ENCODE data around the gene DST.
A peak's percentile ranks its signal among the peaks of the same experiment; 100 is the strongest.
"Not testable (repeated sequence)": the region's sequence is repeated elsewhere in the genome, so short reads cannot be mapped to it uniquely, and the experiment has no call there.

DST gene

GRCh38 chr6:56661338-56661737 lies 18.6 kb upstream of the DST start:
- not testable (repeated sequence) for DNase-seq

- no peak for DNase-seq
Observed at GRCh38 chr6:56660381-56660730, 17.7 kb upstream of the DST start.

- no peak for DNase-seq
Observed at GRCh38 chr6:56659721-56660380, 17.2 kb upstream of the DST start.

GRCh38 chr6:56658326-56658725 lies 15.6 kb upstream of the DST start:
- no peak for DNase-seq

GRCh38 chr6:56657354-56657753 lies 14.7 kb upstream of the DST start:
- DNase-seq, result no peak

- no peak for DNase-seq
Observed at GRCh38 chr6:56656466-56656865, 13.8 kb upstream of the DST start.

GRCh38 chr6:56655996-56656395 lies 13.3 kb upstream of the DST start:
- no peak for DNase-seq

GRCh38 chr6:56655249-56655648 lies 12.6 kb upstream of the DST start:
- no peak for DNase-seq

GRCh38 chr6:56652994-56653393 lies 10.3 kb upstream of the DST start:
- DNase-seq, result no peak

- no peak for DNase-seq
Observed at GRCh38 chr6:56652231-56652630, 9.5 kb upstream of the DST start.

GRCh38 chr6:56650191-56650590 lies 7.5 kb upstream of the DST start:
- DNase-seq, result no peak

GRCh38 chr6:56649782-56650181 lies 7.1 kb upstream of the DST start:
- no peak for DNase-seq

- DNase-seq, result peak; percentile 43
Observed at GRCh38 chr6:56649053-56649769, 6.5 kb upstream of the DST start.

GRCh38 chr6:56647172-56647762 lies 4.6 kb upstream of the DST start:
- DNase-seq, result no peak

GRCh38 chr6:56644366-56644765 lies 1.7 kb upstream of the DST start:
- DNase-seq, result no peak

GRCh38 chr6:56643379-56644089 lies 845 bp upstream of the DST start:
- DNase-seq, result no peak

GRCh38 chr6:56640374-56640773 lies 2.3 kb downstream of the DST start:
- no peak for DNase-seq

- no peak for DNase-seq
Observed at GRCh38 chr6:56638760-56639159, 3.9 kb downstream of the DST start.

GRCh38 chr6:56637640-56638039 lies 5.0 kb downstream of the DST start:
- DNase-seq, result peak; percentile 11

GRCh38 chr6:56628105-56628504 lies 14.6 kb downstream of the DST start:
- DNase-seq, result no peak

- DNase-seq, result no peak
Observed at GRCh38 chr6:56625356-56625755, 17.3 kb downstream of the DST start.

GRCh38 chr6:56624728-56625069 lies 18.0 kb downstream of the DST start:
- DNase-seq, result no peak

- no peak for DNase-seq
Observed at GRCh38 chr6:56624046-56624727, 18.5 kb downstream of the DST start.

All from SHP77 treated with DMSO at 0.1 percent for 48 hours (cell line).